ENCODE results near the gene RASA1. TPM values are rescaled to one million over a fixed set of nuclear protein-coding genes. Genes with fewer than 3 reads are reported as not detected.

RASA1 gene
- polyA plus RNA-seq, 3 donors: 2.1 to 20.1 (median 4.0) TPM

DNA sequence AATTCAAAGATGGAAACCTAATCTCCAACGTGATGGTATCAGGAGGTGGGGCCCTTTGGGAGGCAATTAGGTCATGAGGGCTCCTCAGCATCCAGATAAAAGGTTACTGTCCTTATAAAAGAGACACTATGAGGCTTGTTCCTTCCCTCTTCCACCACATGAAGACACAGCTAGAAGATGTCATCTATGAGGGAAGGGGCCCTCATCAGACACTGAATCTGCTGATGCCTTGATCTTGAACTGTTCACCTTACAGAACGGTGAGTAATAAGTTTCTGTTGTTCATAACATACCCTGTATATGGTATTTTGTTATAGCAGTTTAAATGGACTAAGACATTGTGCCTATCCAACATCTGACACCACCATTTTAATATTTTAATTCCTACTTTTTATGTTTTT is 164.8 kb downstream of the RASA1 start:
- Mint-ChIP-seq H3K9me3 (peaks cover 0 to 2% (median 0%) of the 10 kb centered on the region in 7 donors), H3K36me3 (no peaks in the 10 kb centered on the region), H3K27ac (no peak overlapping the region), H3K27me3 (ENCODE audit: low read depth in 3 of 3) (peaks cover 0 to 1% (median 0%) of the 10 kb centered on the region in 3 donors), H3K4me1 (no peaks in the 10 kb centered on the region), H3K4me3 (no peak overlapping the region)
- H4K20me1 ChIP-seq (ENCODE audit: insufficient read depth, low read length): no peaks in the 10 kb centered on the region
- intact Hi-C loops (cut with micrococcal nuclease): no loop called here
- no peaks in the 10 kb centered on the region for H3K36me3 ChIP-seq (replicated peaks in 1 of 2; ENCODE audit: control insufficient read depth in 1 of 2, insufficient read depth in 2 of 2, low read length in 2 of 2)
- no peak overlapping the region for H3K4me2 ChIP-seq (replicated peaks; ENCODE audit: extremely low read depth, low read length, poor library complexity, severe bottlenecking)
- H3K9me3 ChIP-seq (replicated peaks in 1 of 2; ENCODE audit: control insufficient read depth in 1 of 2, insufficient read depth in 1 of 2, low read length in 2 of 2): no peaks in the 10 kb centered on the region
- no peak overlapping the region for H3K4me3 ChIP-seq (replicated peaks in 1 of 3; ENCODE audit: low read depth in 2 of 3, low read length in 3 of 3)
- DNase-seq: no peak
- H3K79me2 ChIP-seq (ENCODE audit: insufficient read depth, low read length): no peaks in the 10 kb centered on the region
- no peaks in the 10 kb centered on the region for H3K27me3 ChIP-seq (ENCODE audit: control insufficient read depth in 2 of 2, insufficient read depth in 2 of 2, low read length in 2 of 2)
- no peak overlapping the region for H3K27ac ChIP-seq (ENCODE audit: low read depth in 1 of 2, low read length in 2 of 2)
- H3K9ac ChIP-seq (ENCODE audit: insufficient read depth, low read length, poor library complexity, severe bottlenecking): no peak overlapping the region
- no peak overlapping the region for H2AFZ ChIP-seq (ENCODE audit: insufficient read depth, low read depth, low read length, poor library complexity, severe bottlenecking)
- no peaks in the 10 kb centered on the region for H3K4me1 ChIP-seq (ENCODE audit: control insufficient read depth in 1 of 2, insufficient read depth in 2 of 2, low read length in 2 of 2)
- no CpG with 5 or more reads among the region's 2 CpGs for WGBS (ENCODE audit: insufficient coverage)
- TF ChIP-seq, protein P1, sequence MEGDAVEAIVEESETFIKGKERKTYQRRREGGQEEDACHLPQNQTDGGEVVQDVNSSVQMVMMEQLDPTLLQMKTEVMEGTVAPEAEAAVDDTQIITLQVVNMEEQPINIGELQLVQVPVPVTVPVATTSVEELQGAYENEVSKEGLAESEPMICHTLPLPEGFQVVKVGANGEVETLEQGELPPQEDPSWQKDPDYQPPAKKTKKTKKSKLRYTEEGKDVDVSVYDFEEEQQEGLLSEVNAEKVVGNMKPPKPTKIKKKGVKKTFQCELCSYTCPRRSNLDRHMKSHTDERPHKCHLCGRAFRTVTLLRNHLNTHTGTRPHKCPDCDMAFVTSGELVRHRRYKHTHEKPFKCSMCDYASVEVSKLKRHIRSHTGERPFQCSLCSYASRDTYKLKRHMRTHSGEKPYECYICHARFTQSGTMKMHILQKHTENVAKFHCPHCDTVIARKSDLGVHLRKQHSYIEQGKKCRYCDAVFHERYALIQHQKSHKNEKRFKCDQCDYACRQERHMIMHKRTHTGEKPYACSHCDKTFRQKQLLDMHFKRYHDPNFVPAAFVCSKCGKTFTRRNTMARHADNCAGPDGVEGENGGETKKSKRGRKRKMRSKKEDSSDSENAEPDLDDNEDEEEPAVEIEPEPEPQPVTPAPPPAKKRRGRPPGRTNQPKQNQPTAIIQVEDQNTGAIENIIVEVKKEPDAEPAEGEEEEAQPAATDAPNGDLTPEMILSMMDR (IDR thresholded peaks at IDR 0.05): no peak

DNA sequence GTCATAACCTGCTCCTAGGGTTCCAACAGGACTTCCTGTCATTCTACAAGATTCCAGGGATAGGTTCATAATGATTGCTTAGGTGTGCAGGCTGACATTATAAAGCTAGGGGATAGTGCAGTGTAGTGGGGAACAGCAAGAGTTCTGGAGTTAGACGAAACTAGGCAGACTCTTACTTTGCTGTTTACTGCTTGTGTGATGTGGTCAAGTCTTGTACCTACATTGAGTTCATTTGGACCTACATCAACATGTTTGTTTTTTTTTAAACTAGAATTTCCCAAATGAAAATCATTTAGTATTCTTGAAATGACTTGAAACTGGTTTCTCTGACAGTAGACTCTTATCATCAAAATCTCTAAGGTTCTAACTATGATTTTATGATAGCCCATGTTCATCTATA is 166.3 kb downstream of the RASA1 start:
- Histone ChIP-seq H3K4me1 (ENCODE audit: control insufficient read depth in 1 of 2, insufficient read depth in 2 of 2, low read length in 2 of 2) (no peaks in the 10 kb centered on the region), H3K27me3 (ENCODE audit: control insufficient read depth in 2 of 2, insufficient read depth in 2 of 2, low read length in 2 of 2) (no peaks in the 10 kb centered on the region), H3K9ac (ENCODE audit: insufficient read depth, low read length, poor library complexity, severe bottlenecking) (no peak overlapping the region), H2AFZ (ENCODE audit: insufficient read depth, low read depth, low read length, poor library complexity, severe bottlenecking) (no peak overlapping the region), H3K4me2 (replicated peaks; ENCODE audit: extremely low read depth, low read length, poor library complexity, severe bottlenecking) (no peak overlapping the region), H3K36me3 (replicated peaks in 1 of 2; ENCODE audit: control insufficient read depth in 1 of 2, insufficient read depth in 2 of 2, low read length in 2 of 2) (no peaks in the 10 kb centered on the region), H3K27ac (ENCODE audit: low read depth in 1 of 2, low read length in 2 of 2) (no peak overlapping the region), H4K20me1 (ENCODE audit: insufficient read depth, low read length) (no peaks in the 10 kb centered on the region), H3K4me3 (replicated peaks in 1 of 3; ENCODE audit: low read depth in 2 of 3, low read length in 3 of 3) (no peak overlapping the region), H3K79me2 (ENCODE audit: insufficient read depth, low read length) (no peaks in the 10 kb centered on the region), H3K9me3 (replicated peaks in 1 of 2; ENCODE audit: control insufficient read depth in 1 of 2, insufficient read depth in 1 of 2, low read length in 2 of 2) (no peaks in the 10 kb centered on the region)
- H3K27me3 Mint-ChIP-seq (ENCODE audit: low read depth in 3 of 3): peaks cover 0 to 1% (median 0%) of the 10 kb centered on the region in 3 donors
- intact Hi-C loops (cut with micrococcal nuclease): no loop called here
- no peak overlapping the region for H3K27ac Mint-ChIP-seq
- H3K9me3 Mint-ChIP-seq: peaks cover 0 to 1% (median 0%) of the 10 kb centered on the region in 7 donors
- no CpG with 5 or more reads among the region's 1 CpG for WGBS (ENCODE audit: insufficient coverage)
- H3K4me1 Mint-ChIP-seq: no peaks in the 10 kb centered on the region
- DNase-seq: no peak
- H3K36me3 Mint-ChIP-seq: no peaks in the 10 kb centered on the region
- no peak overlapping the region for H3K4me3 Mint-ChIP-seq
- TF ChIP-seq, protein P1 (IDR thresholded peaks at IDR 0.05): no peak
